NCI-H1436 (cell line): Measurements from ENCODE around the gene TGFB3.
"Not testable (repeated sequence)": the region's sequence is repeated elsewhere in the genome, so short reads cannot be mapped to it uniquely, and the experiment has no call there.

Experiments used
- DNase-seq: peaks from one replicate; lab custom pipeline; 2025; lab: John Stamatoyannopoulos, UW

TGFB3 gene

GRCh38 chr14:75960231-75960630, 21.6 kb downstream of the TGFB3 start:
- no peak for DNase-seq

- no peak for DNase-seq
Observed at GRCh38 chr14:75959031-75959430, 22.8 kb downstream of the TGFB3 start.

- no peak for DNase-seq
Observed at GRCh38 chr14:75952489-75952888, 29.3 kb downstream of the TGFB3 start.

- no peak for DNase-seq
Observed at GRCh38 chr14:75946785-75947184, 35.0 kb downstream of the TGFB3 start.

- DNase-seq: no peak
Observed at GRCh38 chr14:75944607-75945241, 37.1 kb downstream of the TGFB3 start.

- no peak for DNase-seq
Observed at GRCh38 chr14:75941030-75941429, 40.8 kb downstream of the TGFB3 start.

GRCh38 chr14:75939200-75939599, 42.6 kb downstream of the TGFB3 start:
- no peak for DNase-seq

GRCh38 chr14:75934998-75935628, 46.7 kb downstream of the TGFB3 start:
- peak; percentile 61 for DNase-seq

GRCh38 chr14:75933712-75934296, 48.0 kb downstream of the TGFB3 start:
- DNase-seq: no peak

- no peak for DNase-seq
Observed at GRCh38 chr14:75928690-75929181, 53.1 kb downstream of the TGFB3 start.

- DNase-seq: no peak
Observed at GRCh38 chr14:75927564-75928087, 54.2 kb downstream of the TGFB3 start.

- no peak for DNase-seq
Observed at GRCh38 chr14:75926431-75927115, 55.2 kb downstream of the TGFB3 start.

GRCh38 chr14:75925141-75925840, 56.5 kb downstream of the TGFB3 start:
- not testable (repeated sequence) for DNase-seq

- not testable (repeated sequence) for DNase-seq
Observed at GRCh38 chr14:75920421-75920820, 61.4 kb downstream of the TGFB3 start.

GRCh38 chr14:75917946-75918335, 63.9 kb downstream of the TGFB3 start:
- DNase-seq: no peak

GRCh38 chr14:75917322-75917945, 64.4 kb downstream of the TGFB3 start:
- DNase-seq: no peak

- no peak for DNase-seq
Observed at GRCh38 chr14:75915045-75915444, 66.8 kb downstream of the TGFB3 start.

GRCh38 chr14:75913183-75913582, 68.6 kb downstream of the TGFB3 start:
- DNase-seq: no peak

- DNase-seq: no peak
Observed at GRCh38 chr14:75911883-75912282, 69.9 kb downstream of the TGFB3 start.

- DNase-seq: no peak
Observed at GRCh38 chr14:75910048-75910447, 71.7 kb downstream of the TGFB3 start.

- DNase-seq: no peak
Observed at GRCh38 chr14:75909630-75910029, 72.2 kb downstream of the TGFB3 start.
